ENCODE results near the gene UBASH3B.
A peak's percentile ranks its signal among the peaks of the same experiment; 100 is the strongest.

UBASH3B gene

GRCh38 chr11:122670131-122670530, 14.6 kb downstream of the UBASH3B start:
- DNase-seq, result no peak
- in situ Hi-C loops (cut with HindIII; ENCODE audit: low pct_ligation_motif_present, low pct_unique_long_range_greater_than_20kb, low sequenced_read_pairs), result no loop called here

- DNase-seq, result no peak
- in situ Hi-C loops (cut with HindIII; ENCODE audit: low pct_ligation_motif_present, low pct_unique_long_range_greater_than_20kb, low sequenced_read_pairs), result no loop called here
Observed at GRCh38 chr11:122671400-122671891, 15.9 kb downstream of the UBASH3B start.

- DNase-seq, result no peak
Observed at GRCh38 chr11:122672892-122673291, 17.4 kb downstream of the UBASH3B start.

GRCh38 chr11:122673701-122674100, 18.2 kb downstream of the UBASH3B start:
- in situ Hi-C loops (cut with HindIII; ENCODE audit: low pct_ligation_motif_present, low pct_unique_long_range_greater_than_20kb, low sequenced_read_pairs), result no loop called here
- DNase-seq, result no peak

More at GRCh38 chr11:122672892-122673291, 17.4 kb downstream of the UBASH3B start:
- in situ Hi-C loops (cut with HindIII; ENCODE audit: low pct_ligation_motif_present, low pct_unique_long_range_greater_than_20kb, low sequenced_read_pairs), result no loop called here

GRCh38 chr11:122676638-122677037, 21.1 kb downstream of the UBASH3B start:
- in situ Hi-C loops (cut with HindIII; ENCODE audit: low pct_ligation_motif_present, low pct_unique_long_range_greater_than_20kb, low sequenced_read_pairs), result no loop called here
- no peak for DNase-seq

GRCh38 chr11:122677256-122677655, 21.7 kb downstream of the UBASH3B start:
- no peak for DNase-seq
- in situ Hi-C loops (cut with HindIII; ENCODE audit: low pct_ligation_motif_present, low pct_unique_long_range_greater_than_20kb, low sequenced_read_pairs), result no loop called here

- in situ Hi-C loops (cut with HindIII; ENCODE audit: low pct_ligation_motif_present, low pct_unique_long_range_greater_than_20kb, low sequenced_read_pairs), result no loop called here
- peak; percentile 30 for DNase-seq
Observed at GRCh38 chr11:122678406-122678805, 22.9 kb downstream of the UBASH3B start.

GRCh38 chr11:122679466-122679865, 23.9 kb downstream of the UBASH3B start:
- DNase-seq, result peak; percentile 11
- in situ Hi-C loops (cut with HindIII; ENCODE audit: low pct_ligation_motif_present, low pct_unique_long_range_greater_than_20kb, low sequenced_read_pairs), result no loop called here

GRCh38 chr11:122681070-122681469, 25.5 kb downstream of the UBASH3B start:
- DNase-seq, result no peak
- in situ Hi-C loops (cut with HindIII; ENCODE audit: low pct_ligation_motif_present, low pct_unique_long_range_greater_than_20kb, low sequenced_read_pairs), result no loop called here

GRCh38 chr11:122681735-122682134, 26.2 kb downstream of the UBASH3B start:
- DNase-seq, result no peak

GRCh38 chr11:122682464-122682863, 26.9 kb downstream of the UBASH3B start:
- in situ Hi-C loops (cut with HindIII; ENCODE audit: low pct_ligation_motif_present, low pct_unique_long_range_greater_than_20kb, low sequenced_read_pairs), result no loop called here
- DNase-seq, result no peak

More at GRCh38 chr11:122681735-122682134, 26.2 kb downstream of the UBASH3B start:
- in situ Hi-C loops (cut with HindIII; ENCODE audit: low pct_ligation_motif_present, low pct_unique_long_range_greater_than_20kb, low sequenced_read_pairs), result no loop called here

- in situ Hi-C loops (cut with HindIII; ENCODE audit: low pct_ligation_motif_present, low pct_unique_long_range_greater_than_20kb, low sequenced_read_pairs), result no loop called here
Observed at GRCh38 chr11:122685041-122685440, 29.5 kb downstream of the UBASH3B start.

GRCh38 chr11:122686111-122686510, 30.6 kb downstream of the UBASH3B start:
- peak; percentile 57 for DNase-seq
- in situ Hi-C loops (cut with HindIII; ENCODE audit: low pct_ligation_motif_present, low pct_unique_long_range_greater_than_20kb, low sequenced_read_pairs), result no loop called here

More at GRCh38 chr11:122685041-122685440, 29.5 kb downstream of the UBASH3B start:
- no peak for DNase-seq

GRCh38 chr11:122690384-122690783, 34.9 kb downstream of the UBASH3B start:
- no peak for DNase-seq
- in situ Hi-C loops (cut with HindIII; ENCODE audit: low pct_ligation_motif_present, low pct_unique_long_range_greater_than_20kb, low sequenced_read_pairs), result no loop called here

- DNase-seq, result no peak
- in situ Hi-C loops (cut with HindIII; ENCODE audit: low pct_ligation_motif_present, low pct_unique_long_range_greater_than_20kb, low sequenced_read_pairs), result no loop called here
Observed at GRCh38 chr11:122690801-122691548, 35.5 kb downstream of the UBASH3B start.

GRCh38 chr11:122691549-122692150, 36.1 kb downstream of the UBASH3B start:
- DNase-seq, result no peak
- in situ Hi-C loops (cut with HindIII; ENCODE audit: low pct_ligation_motif_present, low pct_unique_long_range_greater_than_20kb, low sequenced_read_pairs), result no loop called here

- in situ Hi-C loops (cut with HindIII; ENCODE audit: low pct_ligation_motif_present, low pct_unique_long_range_greater_than_20kb, low sequenced_read_pairs), result no loop called here
Observed at GRCh38 chr11:122692444-122692843, 36.9 kb downstream of the UBASH3B start.

GRCh38 chr11:122695076-122695615, 39.6 kb downstream of the UBASH3B start:
- DNase-seq, result no peak
- in situ Hi-C loops (cut with HindIII; ENCODE audit: low pct_ligation_motif_present, low pct_unique_long_range_greater_than_20kb, low sequenced_read_pairs), result no loop called here

More at GRCh38 chr11:122692444-122692843, 36.9 kb downstream of the UBASH3B start:
- no peak for DNase-seq

- no peak for DNase-seq
- in situ Hi-C loops (cut with HindIII; ENCODE audit: low pct_ligation_motif_present, low pct_unique_long_range_greater_than_20kb, low sequenced_read_pairs), result no loop called here
Observed at GRCh38 chr11:122696662-122697061, 41.1 kb downstream of the UBASH3B start.
